LNCAP (cell line): ENCODE data around the gene FPR2.

Experiments used
- CTCF ChIP-seq: fragments of 450-650 bp; IDR thresholded peaks from 2 replicates; pipeline ENCODE4 v1.5.1; 2017; ENCODE audit warnings: mild to moderate bottlenecking

FPR2 gene

GRCh38 chr19:51733742-51734522 lies 27.0 kb upstream of the FPR2 start:
- TF ChIP-seq CTCF, result no peak

GRCh38 chr19:51735759-51736449 lies 25.1 kb upstream of the FPR2 start:
- TF ChIP-seq CTCF, result no peak

GRCh38 chr19:51737389-51737788 lies 23.6 kb upstream of the FPR2 start:
- TF ChIP-seq CTCF, result no peak

GRCh38 chr19:51737924-51738323 lies 23.1 kb upstream of the FPR2 start:
- no peak for TF ChIP-seq CTCF

- no peak for TF ChIP-seq CTCF
Observed at GRCh38 chr19:51739466-51740213, 21.3 kb upstream of the FPR2 start.

GRCh38 chr19:51740356-51740755 lies 20.6 kb upstream of the FPR2 start:
- no peak for TF ChIP-seq CTCF

GRCh38 chr19:51742789-51743188 lies 18.2 kb upstream of the FPR2 start:
- TF ChIP-seq CTCF, result no peak
